Measurements from ENCODE around the gene OSGEPL1. TPM values are rescaled to one million over a fixed set of nuclear protein-coding genes. Genes with fewer than 3 reads are reported as not detected.

Gene OSGEPL1
- 10.7 to 11.3 TPM (median 10.9 TPM) in 3 replicates for total RNA-seq

GRCh38 chr2:189762551-189763298 lies at the start of gene OSGEPL1:
Gene OSGEPL1, minus strand, starts transcription at chr2:189762792. Its CDS starts 1,152 bp downstream, at chr2:189761640.
- no peak for TF ChIP-seq CTCF (IDR thresholded peaks at IDR 0.05; ENCODE audit: unreplicated experiment)
- peak; percentile 73 to 84 for DNase-seq (ENCODE audit: low spot score in 2 of 2, unreplicated experiment in 2 of 2)
- H3K9me3 Mint-ChIP-seq = no peaks in the 10 kb centered on the region
- peak within 1 kb of the TSS; percentile 94 for H3K4me3 Mint-ChIP-seq
- peaks cover 13% of the 10 kb centered on the region for H3K4me1 Mint-ChIP-seq
- peaks cover 19% of the 10 kb centered on the region for H3K36me3 Mint-ChIP-seq
- H3K27me3 Mint-ChIP-seq (ENCODE audit: low read depth) = no peaks in the 10 kb centered on the region
- H3K27ac Mint-ChIP-seq = peak within 1 kb of the TSS; percentile 97

- TF ChIP-seq CTCF (IDR thresholded peaks at IDR 0.05; ENCODE audit: unreplicated experiment) = no peak
- no peak overlapping the region for H3K27ac Mint-ChIP-seq
- no peaks in the 10 kb centered on the region for H3K9me3 Mint-ChIP-seq
- no peaks in the 10 kb centered on the region for H3K27me3 Mint-ChIP-seq (ENCODE audit: low read depth)
- H3K36me3 Mint-ChIP-seq = peaks cover 9% of the 10 kb centered on the region
- no peak overlapping the region for H3K4me3 Mint-ChIP-seq
- H3K4me1 Mint-ChIP-seq = peaks cover 3% of the 10 kb centered on the region
- no peak for DNase-seq (ENCODE audit: low spot score in 2 of 2, unreplicated experiment in 2 of 2)
Observed at GRCh38 chr2:189803431-189803830, 40.8 kb upstream of the OSGEPL1 start.

GRCh38 chr2:189802396-189802912 lies 39.9 kb upstream of the OSGEPL1 start:
- Mint-ChIP-seq H3K4me1 (peaks cover 3% of the 10 kb centered on the region), H3K9me3 (no peaks in the 10 kb centered on the region), H3K4me3 (no peak overlapping the region)

GRCh38 chr2:189799531-189799930 lies 36.9 kb upstream of the OSGEPL1 start:
- Mint-ChIP-seq H3K27me3 (ENCODE audit: low read depth) (no peaks in the 10 kb centered on the region), H3K27ac (no peak overlapping the region)
- no peak for TF ChIP-seq CTCF (IDR thresholded peaks at IDR 0.05; ENCODE audit: unreplicated experiment)

More at GRCh38 chr2:189802396-189802912, 39.9 kb upstream of the OSGEPL1 start:
- Mint-ChIP-seq H3K36me3 (peaks cover 8% of the 10 kb centered on the region), H3K27me3 (ENCODE audit: low read depth) (no peaks in the 10 kb centered on the region), H3K27ac (no peak overlapping the region)
- no peak for DNase-seq (ENCODE audit: low spot score in 2 of 2, unreplicated experiment in 2 of 2)
- TF ChIP-seq CTCF (IDR thresholded peaks at IDR 0.05; ENCODE audit: unreplicated experiment) = no peak

GRCh38 chr2:189799030-189799331 lies 36.4 kb upstream of the OSGEPL1 start:
- H3K4me1 Mint-ChIP-seq = peaks cover 3% of the 10 kb centered on the region
- no peak for DNase-seq (ENCODE audit: low spot score in 2 of 2, unreplicated experiment in 2 of 2)
- H3K4me3 Mint-ChIP-seq = no peak overlapping the region
- H3K9me3 Mint-ChIP-seq = no peaks in the 10 kb centered on the region
- TF ChIP-seq CTCF (IDR thresholded peaks at IDR 0.05; ENCODE audit: unreplicated experiment) = no peak
- no peaks in the 10 kb centered on the region for H3K27me3 Mint-ChIP-seq (ENCODE audit: low read depth)
- H3K36me3 Mint-ChIP-seq = peaks cover 9% of the 10 kb centered on the region
- no peak overlapping the region for H3K27ac Mint-ChIP-seq

More at GRCh38 chr2:189799531-189799930, 36.9 kb upstream of the OSGEPL1 start:
- Mint-ChIP-seq H3K4me1 (peaks cover 3% of the 10 kb centered on the region), H3K9me3 (no peaks in the 10 kb centered on the region), H3K36me3 (peaks cover 8% of the 10 kb centered on the region), H3K4me3 (no peak overlapping the region)
- DNase-seq (ENCODE audit: low spot score in 2 of 2, unreplicated experiment in 2 of 2) = no peak
